Heart left ventricle (tissue), 13 donors: ENCODE data around the gene TTC27.

Source experiments
- POLR2A ChIP-seq, 2 donors: fragments of 450-650 bp; IDR thresholded peaks; one replicate each; pipeline ENCODE4 v1.6.1; 2017; ENCODE audit warnings: antibody characterized with exemption in 2 of 2, mild to moderate bottlenecking in 2 of 2, moderate library complexity in 2 of 2
- TF ChIP-seq, protein P1 (sequence below), 12 donors: fragments of 200-600 bp; sonication (generic) in 4 of 12; IDR thresholded peaks; one replicate each; pipeline versions ENCODE4 v1.5.0 to v1.8.0; 2018 to 2022; ENCODE audit warnings: antibody characterized with exemption in 12 of 12, mild to moderate bottlenecking in 5 of 12
- donor health status: ischemic (EF 13 %, LVEDD 7.1; RV severe dilation, severe dysfunction).
- donor health status: DM: no; HTN: yes; CAD: no.
- donor health status: DM: no; HTN: no; CAD: no.
- donor health status: ischemic (EF 25% LVEDD 6.9; RV normal size, moderate dysfunction).
- donor health status: ischemic (EF 25% LVEDD 5.7; RV mildly dilated, moderate dysfunction).
- donor health status: ischemic (EF 35%, LVEDD 5.7; RV mildly dilated, moderate dysfunction).
- donor health status: nonischemic (EF 11% LVEDD 7.7; RV severe dilation, severe dysfunction).
- donor health status: DM: yes; HTN: yes; CAD: no.
- donor health status: PGD.
- donor health status: ischemic (EF 29% LVEDD 5.4; RV normal size, mild dysfunction).
- donor health status: nonischemic (EF 23%, LVEDD 6.1; RV moderate dilation, normal function).

DNA sequence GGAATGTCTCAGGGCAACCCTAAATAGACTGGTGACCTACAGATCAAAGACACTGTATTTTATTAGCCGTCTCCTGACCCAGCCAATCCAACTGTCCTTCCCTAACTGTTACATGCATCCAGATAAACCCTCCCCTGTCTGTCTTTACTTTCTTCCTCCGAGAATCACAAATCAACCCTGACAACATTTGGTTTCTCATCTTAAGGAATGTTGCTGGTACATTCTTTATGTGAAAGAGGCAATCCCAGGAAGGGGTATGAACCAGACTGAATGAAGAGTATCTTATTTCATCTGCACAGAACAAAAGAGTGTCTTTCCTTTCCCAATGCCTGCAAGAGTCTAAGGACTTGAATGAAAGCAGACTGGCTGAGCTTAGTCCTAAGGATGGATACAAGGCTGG, 205.0 kb downstream of the TTC27 start:
- TF ChIP-seq, protein P1, sequence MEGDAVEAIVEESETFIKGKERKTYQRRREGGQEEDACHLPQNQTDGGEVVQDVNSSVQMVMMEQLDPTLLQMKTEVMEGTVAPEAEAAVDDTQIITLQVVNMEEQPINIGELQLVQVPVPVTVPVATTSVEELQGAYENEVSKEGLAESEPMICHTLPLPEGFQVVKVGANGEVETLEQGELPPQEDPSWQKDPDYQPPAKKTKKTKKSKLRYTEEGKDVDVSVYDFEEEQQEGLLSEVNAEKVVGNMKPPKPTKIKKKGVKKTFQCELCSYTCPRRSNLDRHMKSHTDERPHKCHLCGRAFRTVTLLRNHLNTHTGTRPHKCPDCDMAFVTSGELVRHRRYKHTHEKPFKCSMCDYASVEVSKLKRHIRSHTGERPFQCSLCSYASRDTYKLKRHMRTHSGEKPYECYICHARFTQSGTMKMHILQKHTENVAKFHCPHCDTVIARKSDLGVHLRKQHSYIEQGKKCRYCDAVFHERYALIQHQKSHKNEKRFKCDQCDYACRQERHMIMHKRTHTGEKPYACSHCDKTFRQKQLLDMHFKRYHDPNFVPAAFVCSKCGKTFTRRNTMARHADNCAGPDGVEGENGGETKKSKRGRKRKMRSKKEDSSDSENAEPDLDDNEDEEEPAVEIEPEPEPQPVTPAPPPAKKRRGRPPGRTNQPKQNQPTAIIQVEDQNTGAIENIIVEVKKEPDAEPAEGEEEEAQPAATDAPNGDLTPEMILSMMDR (IDR thresholded peaks at IDR 0.05): no peak
- no peak for TF ChIP-seq POLR2A (IDR thresholded peaks at IDR 0.05)
